A549 (cell line): ENCODE measurements around the gene WIPF3. TPM values are rescaled to one million over a fixed set of nuclear protein-coding genes. Genes with fewer than 3 reads are reported as not detected.

Experiments
- ATAC-seq, 2 experiments: fragments of 200-7000 bp in 1 of 2; fragments of >200 bp in 1 of 2; cut with Nextera tagmentation in 1 of 2; cut with Tn5 transposase in 1 of 2; 3 replicates each; pipeline versions ENCODE4 v1.8.0 to v1.9.1; 2018 to 2020; ENCODE audit warnings: mild to moderate bottlenecking in 1 of 2, moderate library complexity in 1 of 2
- CTCF ChIA-PET: fragments of 300-600 bp; sonication (Branson Sonifier 250); formaldehyde crosslinking; extraction: SDS; loops from one replicate; lab custom pipeline; 2021; ENCODE audit warnings: antibody characterized with exemption, inconsistent platforms; lab: Yijun Ruan, JAX
- POLR2A ChIA-PET: fragments of 350-600 bp; formaldehyde crosslinking; extraction: SDS; loops from one replicate; lab custom pipeline; 2021; ENCODE audit warnings: antibody characterized with exemption, inconsistent platforms; lab: Yijun Ruan, JAX
- DNase-seq, 2 experiments: peaks; one replicate each; pipeline versions ENCODE4 v3.0.0 to v3.0.0-alpha.2; 2011 to 2016; ENCODE audit warnings: low read depth in 1 of 2, low spot score in 1 of 2
- FAIRE-seq: peaks from 2 replicates; lab custom pipeline; 2011; peaks lifted over from hg19 to GRCh38; lab: Jason Lieb, UNC
- H3K27ac ChIP-seq, 2 experiments: fragments of >200 bp; sonication (Bioruptor Twin); formaldehyde crosslinking; 3 replicates each; pipeline ENCODE4 v1.5.1; 2016 to 2017
- H3K4me1 ChIP-seq: fragments of >200 bp; sonication (Bioruptor Twin); formaldehyde crosslinking; 3 replicates; pipeline ENCODE4 v1.6.1; 2016
- H3K4me2 ChIP-seq: fragments of >200 bp; sonication (Bioruptor Twin); formaldehyde crosslinking; 3 replicates; pipeline ENCODE4 v1.6.1; 2016
- H3K4me3 ChIP-seq: fragments of >200 bp; sonication (Bioruptor Twin); formaldehyde crosslinking; 3 replicates; pipeline ENCODE4 v1.5.1; 2016
- H3K9me3 ChIP-seq: fragments of >200 bp; sonication (Bioruptor Twin); formaldehyde crosslinking; 3 replicates; pipeline ENCODE4 v1.6.1; 2016
- ATOH8 ChIP-seq: fragments of 250-450 bp; sonication (Bioruptor Pico); IDR thresholded peaks from 2 replicates; pipeline ENCODE4 v1.5.0; 2020; ENCODE audit warnings: low read depth, mild to moderate bottlenecking, moderate library complexity
- CBX2 ChIP-seq: fragments of 200-600 bp; sonication (generic); IDR thresholded peaks from 2 replicates; pipeline ENCODE4 v1.6.1; 2016; ENCODE audit warnings: low read depth, mild to moderate bottlenecking, borderline replicate concordance
- CBX8 ChIP-seq: fragments of 200-600 bp; sonication (generic); IDR thresholded peaks from 2 replicates; pipeline ENCODE4 v1.6.1; 2016
- CHD2 ChIP-seq: fragments of 150-350 bp; IDR thresholded peaks from 2 replicates; pipeline ENCODE4 v1.6.1; 2014; ENCODE audit warnings: low read length; ENCODE audit not compliant: partially characterized antibody
- CHD4 ChIP-seq: fragments of 200-600 bp; sonication (generic); IDR thresholded peaks from 2 replicates; pipeline ENCODE4 v1.6.1; 2016; ENCODE audit warnings: antibody characterized with exemption, mild to moderate bottlenecking, borderline replicate concordance
- EHMT2 ChIP-seq: fragments of 200-600 bp; sonication (generic); IDR thresholded peaks from 2 replicates; pipeline ENCODE4 v1.6.1; 2016; ENCODE audit warnings: antibody characterized with exemption, low read depth, mild to moderate bottlenecking, moderate library complexity
- ESRRA ChIP-seq: fragments of 150-350 bp; IDR thresholded peaks from 2 replicates; pipeline ENCODE4 v1.6.1; 2014; ENCODE audit warnings: mild to moderate bottlenecking, low read length, borderline replicate concordance
- FOSB ChIP-seq: fragments of 250-450 bp; sonication (Bioruptor Pico); IDR thresholded peaks from 2 replicates; pipeline ENCODE4 v1.5.0; 2020; ENCODE audit warnings: mild to moderate bottlenecking, moderate library complexity
- HES2 ChIP-seq: fragments of >200 bp; sonication (Bioruptor Twin); formaldehyde crosslinking; IDR thresholded peaks from 2 replicates; pipeline ENCODE4 v1.6.1; 2016
- HMGXB4 ChIP-seq: fragments of 250-450 bp; sonication (Bioruptor Pico); IDR thresholded peaks from 2 replicates; pipeline ENCODE4 v1.5.0; 2021; ENCODE audit warnings: mild to moderate bottlenecking, moderate library complexity, borderline replicate concordance
- HOXB13 ChIP-seq: fragments of 250-450 bp; sonication (Bioruptor Pico); IDR thresholded peaks from 2 replicates; pipeline ENCODE4 v1.5.0; 2020; ENCODE audit warnings: low read depth, mild to moderate bottlenecking, moderate library complexity
- HOXB5 ChIP-seq: fragments of 250-450 bp; sonication (Bioruptor Pico); IDR thresholded peaks from 2 replicates; pipeline ENCODE4 v1.5.0; 2020; ENCODE audit warnings: mild to moderate bottlenecking, moderate library complexity
- NFE2L2 ChIP-seq: fragments of 150-350 bp; conservative IDR thresholded peaks from 2 replicates; pipeline ENCODE4 v1.6.1; 2014; ENCODE audit warnings: low read length
- NPAS2 ChIP-seq: fragments of 250-450 bp; sonication (Bioruptor Pico); IDR thresholded peaks from 2 replicates; pipeline ENCODE4 v1.8.0; 2022; ENCODE audit warnings: mild to moderate bottlenecking, moderate library complexity, borderline replicate concordance
- NR3C1 ChIP-seq: fragments of >200 bp; sonication (Bioruptor Twin); formaldehyde crosslinking; IDR thresholded peaks from 3 replicates; pipeline ENCODE4 v1.6.1; 2017
- POLR2A ChIP-seq: IDR thresholded peaks from 2 replicates; pipeline ENCODE4 v1.6.1; 2012; ENCODE audit warnings: mild to moderate bottlenecking, low read length
- TP53 ChIP-seq: fragments of 250-450 bp; sonication (Bioruptor Pico); IDR thresholded peaks from 2 replicates; pipeline ENCODE4 v1.5.0; 2021; ENCODE audit warnings: mild to moderate bottlenecking, moderate library complexity
- USF2 ChIP-seq: fragments of 450-650 bp; IDR thresholded peaks from 2 replicates; pipeline ENCODE4 v1.6.1; 2014; ENCODE audit warnings: antibody characterized with exemption
- ZFP36 ChIP-seq: fragments of 450-650 bp; IDR thresholded peaks from 2 replicates; pipeline ENCODE4 v1.6.1; 2014; ENCODE audit warnings: borderline replicate concordance; ENCODE audit not compliant: partially characterized antibody
- WGBS: methylation state at CpG from one replicate; pipeline ENCODE4 v1.1.6; 2017; ENCODE audit errors: missing lambda C conversion rate; 5-methylcytosine and 5-hydroxymethylcytosine counted together
- polyA plus RNA-seq, 4 experiments: library from polyadenylated mRNA; depleted of rRNA in 3 of 4; stranded (reverse); fragments of >200 nt; fragmentation: RNase III in 1 of 4; extraction: RNeasy Plus Mini Kit Qiagen cat#74134 plus additional on column Dnase treatment in 1 of 4; gene quantifications; 2 replicates in 3 of 4; 3 replicates in 1 of 4; pipeline ENCODE4 v1.2.3, GENCODE V29; 2011 to 2017
- TF ChIP-seq, protein P1 (sequence below): fragments of >200 bp; sonication (Bioruptor Twin); formaldehyde crosslinking; IDR thresholded peaks from 3 replicates; pipeline ENCODE4 v1.6.1; 2016
- TF ChIP-seq, protein P2 (sequence below): fragments of 200-600 bp; sonication (generic); IDR thresholded peaks from 2 replicates; pipeline ENCODE4 v1.6.1; 2016; ENCODE audit warnings: antibody characterized with exemption, mild to moderate bottlenecking, moderate library complexity

WIPF3 gene
- polyA plus RNA-seq, 2 of the 4 experiments (the other 2 are of a cell fraction): 0.10 to 0.30 TPM

- H3K4me3 ChIP-seq: no peak overlapping the region
- CTCF ChIA-PET: interaction anchor here (0.7 to 1.1 kb wide), 2 partner anchors 8 to 28 kb away, joined by 3 read pairs; no protein-coding TSS in a partner anchor
- no peaks in the 10 kb centered on the region for H3K9me3 ChIP-seq
- H3K27ac ChIP-seq: no peak overlapping the region
- H3K4me2 ChIP-seq: no peak overlapping the region
- H3K4me1 ChIP-seq: no peaks in the 10 kb centered on the region
- FAIRE-seq (no peak), DNase-seq (no peak), ATAC-seq (no peak)
- POLR2A ChIA-PET: no interaction called here
- TF ChIP-seq, protein P1, sequence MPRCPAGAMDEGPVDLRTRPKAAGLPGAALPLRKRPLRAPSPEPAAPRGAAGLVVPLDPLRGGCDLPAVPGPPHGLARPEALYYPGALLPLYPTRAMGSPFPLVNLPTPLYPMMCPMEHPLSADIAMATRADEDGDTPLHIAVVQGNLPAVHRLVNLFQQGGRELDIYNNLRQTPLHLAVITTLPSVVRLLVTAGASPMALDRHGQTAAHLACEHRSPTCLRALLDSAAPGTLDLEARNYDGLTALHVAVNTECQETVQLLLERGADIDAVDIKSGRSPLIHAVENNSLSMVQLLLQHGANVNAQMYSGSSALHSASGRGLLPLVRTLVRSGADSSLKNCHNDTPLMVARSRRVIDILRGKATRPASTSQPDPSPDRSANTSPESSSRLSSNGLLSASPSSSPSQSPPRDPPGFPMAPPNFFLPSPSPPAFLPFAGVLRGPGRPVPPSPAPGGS: no peak
- TF ChIP-seq NPAS2 (CRISPR knock-in tag) (no peak), TP53 (no peak), USF2 (no peak), CBX8 (no peak), HMGXB4 (CRISPR knock-in tag) (no peak), HOXB13 (no peak), CHD4 (no peak), POLR2A (no peak), ESRRA (no peak), ATOH8 (CRISPR knock-in tag) (no peak)
- 50% methylated on average over 3 of the region's 3 CpGs for WGBS
These were observed 41.6 kb downstream of the WIPF3 start for GRCh38 chr7:29847916-29848315.

DNA sequence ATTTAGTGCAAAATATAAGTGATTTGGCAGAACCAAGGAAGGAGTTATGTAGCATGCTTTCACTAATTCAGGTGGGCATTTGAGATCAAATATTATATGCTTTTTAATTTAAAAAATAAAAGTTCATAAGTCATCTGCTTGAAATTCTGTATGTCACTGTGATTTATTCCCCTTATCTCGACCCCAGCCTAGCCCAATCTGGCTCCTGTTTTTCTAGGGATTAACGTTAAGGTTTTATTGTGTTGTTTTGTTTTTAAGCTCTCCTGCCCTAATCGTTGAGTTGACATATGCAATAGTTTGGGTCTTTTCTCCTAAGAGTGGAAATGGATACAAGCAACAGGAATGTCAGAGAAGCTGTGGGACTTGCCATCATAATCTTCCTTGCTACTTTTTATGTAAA lies 42.6 kb downstream of the WIPF3 start:
- H3K4me1 ChIP-seq: no peaks in the 10 kb centered on the region
- ATAC-seq: no peak
- no peak overlapping the region for H3K27ac ChIP-seq
- ChIA-PET CTCF (interaction anchor here (1.1 to 1.5 kb wide), 2 partner anchors 9 to 11 kb away, joined by 3 to 6 read pairs; no protein-coding TSS in a partner anchor), POLR2A (no interaction called here)
- 36% methylated on average over 3 of the region's 3 CpGs for WGBS
- no peak for DNase-seq
- H3K4me3 ChIP-seq: no peak overlapping the region
- no peak overlapping the region for H3K4me2 ChIP-seq
- TF ChIP-seq HOXB5 (CRISPR knock-in tag): no peak
- no peak for TF ChIP-seq CBX2
- no peak for FAIRE-seq
- H3K9me3 ChIP-seq: no peaks in the 10 kb centered on the region

GRCh38 chr7:29851487-29851886 lies 45.2 kb downstream of the WIPF3 start:
- 52% methylated on average over 6 of the region's 7 CpGs for whole genome bisulfite sequencing
- Histone ChIP-seq H3K4me1 (no peaks in the 10 kb centered on the region), H3K4me3 (no peak overlapping the region), H3K9me3 (no peaks in the 10 kb centered on the region), H3K27ac (no peak overlapping the region), H3K4me2 (no peak overlapping the region)
- ChIA-PET POLR2A (no interaction called here), CTCF (interaction anchor here (0.8 to 1.3 kb wide), 6 partner anchors 9 to 210 kb away, joined by 3 to 4 read pairs (median 3); no protein-coding TSS in a partner anchor)
- ATAC-seq: no peak
- TF ChIP-seq NFE2L2 (no peak), HES2 (no peak), CHD2 (no peak), EHMT2 (no peak), FOSB (CRISPR knock-in tag) (no peak), ZFP36 (no peak), NPAS2 (CRISPR knock-in tag) (no peak), NR3C1 (no peak), CHD4 (no peak)
- TF ChIP-seq, protein P2, sequence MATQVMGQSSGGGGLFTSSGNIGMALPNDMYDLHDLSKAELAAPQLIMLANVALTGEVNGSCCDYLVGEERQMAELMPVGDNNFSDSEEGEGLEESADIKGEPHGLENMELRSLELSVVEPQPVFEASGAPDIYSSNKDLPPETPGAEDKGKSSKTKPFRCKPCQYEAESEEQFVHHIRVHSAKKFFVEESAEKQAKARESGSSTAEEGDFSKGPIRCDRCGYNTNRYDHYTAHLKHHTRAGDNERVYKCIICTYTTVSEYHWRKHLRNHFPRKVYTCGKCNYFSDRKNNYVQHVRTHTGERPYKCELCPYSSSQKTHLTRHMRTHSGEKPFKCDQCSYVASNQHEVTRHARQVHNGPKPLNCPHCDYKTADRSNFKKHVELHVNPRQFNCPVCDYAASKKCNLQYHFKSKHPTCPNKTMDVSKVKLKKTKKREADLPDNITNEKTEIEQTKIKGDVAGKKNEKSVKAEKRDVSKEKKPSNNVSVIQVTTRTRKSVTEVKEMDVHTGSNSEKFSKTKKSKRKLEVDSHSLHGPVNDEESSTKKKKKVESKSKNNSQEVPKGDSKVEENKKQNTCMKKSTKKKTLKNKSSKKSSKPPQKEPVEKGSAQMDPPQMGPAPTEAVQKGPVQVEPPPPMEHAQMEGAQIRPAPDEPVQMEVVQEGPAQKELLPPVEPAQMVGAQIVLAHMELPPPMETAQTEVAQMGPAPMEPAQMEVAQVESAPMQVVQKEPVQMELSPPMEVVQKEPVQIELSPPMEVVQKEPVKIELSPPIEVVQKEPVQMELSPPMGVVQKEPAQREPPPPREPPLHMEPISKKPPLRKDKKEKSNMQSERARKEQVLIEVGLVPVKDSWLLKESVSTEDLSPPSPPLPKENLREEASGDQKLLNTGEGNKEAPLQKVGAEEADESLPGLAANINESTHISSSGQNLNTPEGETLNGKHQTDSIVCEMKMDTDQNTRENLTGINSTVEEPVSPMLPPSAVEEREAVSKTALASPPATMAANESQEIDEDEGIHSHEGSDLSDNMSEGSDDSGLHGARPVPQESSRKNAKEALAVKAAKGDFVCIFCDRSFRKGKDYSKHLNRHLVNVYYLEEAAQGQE: no peak
- TF ChIP-seq, protein P1: no peak
- no peak for DNase-seq
- FAIRE-seq: no peak
